Esophagus squamous epithelium (tissue), 5 donors: ENCODE data around the gene RNF220. TPM values are rescaled to one million over a fixed set of nuclear protein-coding genes. Genes with fewer than 3 reads are reported as not detected.
"Not testable (repeated sequence)": the region's sequence is repeated elsewhere in the genome, so short reads cannot be mapped to it uniquely, and the experiment has no call there.

ENCODE experiments used
- DNase-seq: peaks from one replicate; lab custom pipeline; 2025; lab: John Stamatoyannopoulos, UW
- H3K27ac ChIP-seq, 4 donors: fragments of 200-600 bp; sonication (generic); one replicate each; pipeline ENCODE4 v1.5.1; 2016 to 2019; ENCODE audit warnings: mild to moderate bottlenecking in 1 of 4
- H3K27me3 ChIP-seq, 4 donors: fragments of 200-600 bp; sonication (generic); 1 replicate in 3 of 4; 2 replicates in 1 of 4; pipeline versions ENCODE4 v1.5.1 to v1.6.0; 2017 to 2021; ENCODE audit warnings: antibody characterized with exemption in 1 of 4
- H3K36me3 ChIP-seq, 3 donors: fragments of 200-600 bp; sonication (generic); one replicate each; pipeline ENCODE4 v1.5.1; 2016 to 2019
- H3K4me1 ChIP-seq, 3 donors: fragments of 200-600 bp; sonication (generic); one replicate each; pipeline ENCODE4 v1.5.1; 2017 to 2019
- H3K4me3 ChIP-seq, 4 donors: fragments of 200-600 bp; sonication (generic); 1 replicate in 3 of 4; 2 replicates in 1 of 4; pipeline ENCODE4 v1.5.1; 2016 to 2019; ENCODE audit warnings: mild to moderate bottlenecking in 2 of 4, moderate library complexity in 1 of 4
- H3K9me3 ChIP-seq, 3 donors: fragments of 200-600 bp; sonication (generic); one replicate each; pipeline ENCODE4 v1.5.1; 2016 to 2019
- POLR2A ChIP-seq, 4 donors: fragments of 450-650 bp; IDR thresholded peaks; one replicate each; pipeline ENCODE4 v1.6.1; 2017; ENCODE audit warnings: antibody characterized with exemption in 4 of 4, mild to moderate bottlenecking in 4 of 4, moderate library complexity in 3 of 4
- WGBS, 2 donors: methylation state at CpG; one replicate each; pipeline ENCODE4 v1.1.5; 2018; 5-methylcytosine and 5-hydroxymethylcytosine counted together
- intact Hi-C: fragments of 100-400 bp; cut with DNase I; formaldehyde crosslinking; loops from one replicate; pipeline ENCODE4 v1.15.0; 2022
- total RNA-seq, 4 donors: library from RNA; depleted of rRNA; stranded (reverse); fragments of >200 nt; gene quantifications; one replicate each; pipeline ENCODE4 v1.1.0, GENCODE V29; 2016
- TF ChIP-seq, protein P1 (sequence below), 6 experiments: fragments of 450-650 bp in 4 of 6; fragments of 200-600 bp in 2 of 6; sonication (generic) in 2 of 6; IDR thresholded peaks; one replicate each; pipeline ENCODE4 v1.5.1; 2016 to 2019; ENCODE audit warnings: antibody characterized with exemption in 6 of 6, mild to moderate bottlenecking in 4 of 6, moderate library complexity in 4 of 6
- donor health status: DM: yes; HTN: yes; CAD: no.

The RNF220 gene
- total RNA-seq, 4 donors from 2014 or later, result 44.8 to 111 (median 60.3) TPM

GRCh38 chr1:44558883-44559282 lies 153.8 kb downstream of the RNF220 start:
- Histone ChIP-seq H3K4me3 (no peak overlapping the region), H3K9me3 (no peaks in the 10 kb centered on the region), H3K36me3 (no peaks in the 10 kb centered on the region), H3K4me1 (no peaks in the 10 kb centered on the region), H3K27ac (no peak overlapping the region), H3K27me3 (peaks cover 0 to 33% (median 0%) of the 10 kb centered on the region in 4 donors)
- no peak for DNase-seq
- intact Hi-C loops, result no loop called here
- 73 to 74% methylated on average over 5 to 6 of the region's 6 CpGs for WGBS, 2 donors
- TF ChIP-seq, protein P1, sequence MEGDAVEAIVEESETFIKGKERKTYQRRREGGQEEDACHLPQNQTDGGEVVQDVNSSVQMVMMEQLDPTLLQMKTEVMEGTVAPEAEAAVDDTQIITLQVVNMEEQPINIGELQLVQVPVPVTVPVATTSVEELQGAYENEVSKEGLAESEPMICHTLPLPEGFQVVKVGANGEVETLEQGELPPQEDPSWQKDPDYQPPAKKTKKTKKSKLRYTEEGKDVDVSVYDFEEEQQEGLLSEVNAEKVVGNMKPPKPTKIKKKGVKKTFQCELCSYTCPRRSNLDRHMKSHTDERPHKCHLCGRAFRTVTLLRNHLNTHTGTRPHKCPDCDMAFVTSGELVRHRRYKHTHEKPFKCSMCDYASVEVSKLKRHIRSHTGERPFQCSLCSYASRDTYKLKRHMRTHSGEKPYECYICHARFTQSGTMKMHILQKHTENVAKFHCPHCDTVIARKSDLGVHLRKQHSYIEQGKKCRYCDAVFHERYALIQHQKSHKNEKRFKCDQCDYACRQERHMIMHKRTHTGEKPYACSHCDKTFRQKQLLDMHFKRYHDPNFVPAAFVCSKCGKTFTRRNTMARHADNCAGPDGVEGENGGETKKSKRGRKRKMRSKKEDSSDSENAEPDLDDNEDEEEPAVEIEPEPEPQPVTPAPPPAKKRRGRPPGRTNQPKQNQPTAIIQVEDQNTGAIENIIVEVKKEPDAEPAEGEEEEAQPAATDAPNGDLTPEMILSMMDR (IDR thresholded peaks at IDR 0.05), result no peak
- TF ChIP-seq POLR2A (IDR thresholded peaks at IDR 0.05), result no peak

GRCh38 chr1:44559330-44559729 lies 154.3 kb downstream of the RNF220 start:
- WGBS, 2 donors, result 79 to 83% methylated on average over 12 to 13 of the region's 13 CpGs

DNA sequence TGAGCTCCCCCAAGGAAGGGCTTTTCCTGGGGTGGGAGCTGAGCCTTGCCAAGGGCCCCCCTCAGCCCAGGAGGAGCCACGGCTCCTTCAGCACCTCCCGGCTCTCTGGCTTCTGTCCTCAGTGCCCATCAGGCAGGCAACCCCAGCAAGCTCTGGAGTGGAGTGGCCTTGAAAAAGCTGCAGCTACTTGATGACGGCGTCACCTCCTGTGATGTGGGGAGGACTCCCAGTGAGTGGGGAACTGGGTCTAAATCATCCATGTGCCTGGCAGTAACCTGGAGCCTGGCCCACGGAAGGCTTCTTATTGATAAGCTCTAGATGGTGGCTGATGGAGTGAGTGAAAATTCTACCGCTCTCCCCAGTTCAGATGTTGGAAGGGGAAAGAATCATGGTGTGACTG lies 154.9 kb downstream of the RNF220 start:
- DNase-seq, result no peak
- Histone ChIP-seq H3K27ac (no peak overlapping the region), H3K36me3 (no peaks in the 10 kb centered on the region), H3K9me3 (no peaks in the 10 kb centered on the region), H3K27me3 (peaks cover 0 to 33% (median 0%) of the 10 kb centered on the region in 4 donors), H3K4me3 (no peak overlapping the region), H3K4me1 (no peaks in the 10 kb centered on the region)
- intact Hi-C loops, result no loop called here
- TF ChIP-seq, protein P1 (IDR thresholded peaks at IDR 0.05), result no peak
- TF ChIP-seq POLR2A (IDR thresholded peaks at IDR 0.05), result no peak
- WGBS, 2 donors, result 93 to 100% methylated on average over 2 of the region's 6 CpGs

More at GRCh38 chr1:44559330-44559729, 154.3 kb downstream of the RNF220 start:
- H3K27ac ChIP-seq, result no peak overlapping the region
- TF ChIP-seq, protein P1 (IDR thresholded peaks at IDR 0.05), result no peak
- TF ChIP-seq POLR2A (IDR thresholded peaks at IDR 0.05), result no peak
- no peak overlapping the region for H3K4me3 ChIP-seq
- no peaks in the 10 kb centered on the region for H3K9me3 ChIP-seq
- H3K36me3 ChIP-seq, result no peaks in the 10 kb centered on the region
- intact Hi-C loops, result no loop called here
- DNase-seq, result no peak
- no peaks in the 10 kb centered on the region for H3K4me1 ChIP-seq
- H3K27me3 ChIP-seq, result peaks cover 0 to 33% (median 0%) of the 10 kb centered on the region in 4 donors

- DNase-seq, H3K36me3 ChIP-seq, H3K9me3 ChIP-seq, H3K4me1 ChIP-seq, H3K27ac ChIP-seq, intact Hi-C loops, H3K4me3 ChIP-seq: not testable (repeated sequence)
- WGBS, 2 donors, result 60 to 62% methylated on average over 1 to 3 of the region's 3 CpGs
- H3K27me3 ChIP-seq, result peaks cover 0 to 39% (median 0%) of the 10 kb centered on the region in 4 donors
These were observed 155.6 kb downstream of the RNF220 start for GRCh38 chr1:44560696-44561095.

GRCh38 chr1:44565259-44565750 lies 160.2 kb downstream of the RNF220 start:
- Histone ChIP-seq H3K36me3 (no peaks in the 10 kb centered on the region), H3K4me3 (no peak overlapping the region), H3K27me3 (peaks cover 0 to 49% (median 0%) of the 10 kb centered on the region in 4 donors), H3K27ac (no peak overlapping the region), H3K9me3 (no peaks in the 10 kb centered on the region), H3K4me1 (no peaks in the 10 kb centered on the region)
- intact Hi-C loops, result no loop called here
- TF ChIP-seq POLR2A (IDR thresholded peaks at IDR 0.05), result no peak
- TF ChIP-seq, protein P1 (IDR thresholded peaks at IDR 0.05), result no peak
- 38 to 82% methylated on average over 1 to 5 of the region's 5 CpGs for WGBS, 2 donors
- no peak for DNase-seq
